GM12891 (cell line): ENCODE measurements around the gene ARHGAP40.
A peak's percentile ranks its signal among the peaks of the same experiment; 100 is the strongest.

Experiments
- DNase-seq: peaks from one replicate; pipeline ENCODE4 v3.0.0; 2011; ENCODE audit warnings: low spot score; ENCODE audit not compliant: insufficient read length
- FAIRE-seq: peaks from 2 replicates; lab custom pipeline; 2011; peaks lifted over from hg19 to GRCh38; lab: Jason Lieb, UNC
- PAX5 ChIP-seq: IDR thresholded peaks from 2 replicates; pipeline ENCODE4 v1.6.1; 2011; ENCODE audit warnings: low read length, moderate library complexity, mild to moderate bottlenecking; ENCODE audit not compliant: insufficient read depth, severe bottlenecking
- POLR2A ChIP-seq: IDR thresholded peaks from 2 replicates; pipeline ENCODE4 v1.6.1; 2011; ENCODE audit warnings: low read depth, low read length, control low read depth
- POLR2AphosphoS5 ChIP-seq: IDR thresholded peaks from 2 replicates; pipeline ENCODE4 v1.6.1; 2011; ENCODE audit warnings: low read depth, low read length, control low read depth
- POU2F2 ChIP-seq: IDR thresholded peaks from 2 replicates; pipeline ENCODE4 v1.6.1; 2011; ENCODE audit warnings: low read depth, mild to moderate bottlenecking, control low read depth, low read length, moderate library complexity
- SPI1 ChIP-seq: IDR thresholded peaks from 2 replicates; pipeline ENCODE4 v1.6.1; 2011; ENCODE audit warnings: low read depth, low read length, control low read depth
- TAF1 ChIP-seq: IDR thresholded peaks from 2 replicates; pipeline ENCODE4 v1.6.1; 2011; ENCODE audit warnings: low read depth, low read length, control low read depth

ARHGAP40 gene

DNA sequence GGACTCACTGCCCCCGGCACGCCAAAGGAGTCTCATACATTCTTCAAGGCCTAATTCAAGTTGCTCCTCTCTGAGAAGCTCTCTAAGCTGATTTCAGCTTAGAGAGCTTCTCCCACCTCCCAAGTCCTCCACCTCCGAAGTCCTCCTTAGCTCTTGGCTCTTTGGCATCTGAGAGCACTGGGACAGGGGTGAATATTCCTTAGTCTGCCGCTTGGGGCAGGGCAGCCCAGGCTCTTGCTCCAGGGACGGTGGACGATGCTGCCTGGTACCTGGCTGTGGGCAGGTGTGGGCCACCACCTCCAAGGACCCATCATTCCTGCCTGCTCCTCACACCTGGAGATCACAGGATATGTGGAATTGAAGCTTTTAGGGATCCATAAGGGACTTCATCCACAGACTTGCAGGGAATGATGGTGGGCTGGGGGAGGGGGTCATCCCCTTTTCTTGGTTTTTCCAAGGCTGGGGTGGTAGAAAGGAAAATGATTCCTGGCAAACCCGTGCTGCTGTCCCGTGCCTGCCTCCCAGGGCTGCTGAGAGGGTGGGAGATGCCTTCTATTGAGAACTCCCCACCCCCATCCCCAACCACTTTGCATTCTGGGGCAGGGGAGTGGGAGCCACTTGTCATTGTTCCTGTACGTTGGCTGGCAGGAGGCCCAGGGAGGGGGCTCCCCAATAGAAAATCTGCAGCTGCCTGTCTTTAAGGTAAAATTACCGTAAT is 57.4 kb downstream of the ARHGAP40 start:
- TF ChIP-seq SPI1 = no peak
- TF ChIP-seq POU2F2 = no peak
- no peak for TF ChIP-seq POLR2A
- no peak for TF ChIP-seq POLR2AphosphoS5
- no peak for TF ChIP-seq TAF1
- no peak for TF ChIP-seq PAX5
- DNase-seq (no peak), FAIRE-seq (peak; percentile 47)

DNA sequence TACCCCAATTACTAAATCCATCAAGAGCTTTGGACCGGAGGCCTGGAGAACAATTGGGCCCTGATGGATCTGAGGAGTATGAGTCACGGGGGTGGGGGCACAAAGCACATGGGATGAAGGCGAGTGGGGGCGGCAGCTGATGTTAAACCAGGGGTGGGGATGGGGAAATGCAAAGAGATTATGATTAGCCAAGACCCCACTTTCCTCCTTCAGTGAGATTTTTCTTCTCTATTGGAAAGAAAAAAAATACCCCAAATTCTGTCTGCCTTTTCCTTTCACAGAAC is 57.9 kb downstream of the ARHGAP40 start:
- FAIRE-seq (no peak), DNase-seq (no peak)
- no peak for TF ChIP-seq TAF1
- no peak for TF ChIP-seq POLR2A
- no peak for TF ChIP-seq POU2F2
- TF ChIP-seq SPI1 = no peak
- no peak for TF ChIP-seq POLR2AphosphoS5
- TF ChIP-seq PAX5 = no peak

DNA sequence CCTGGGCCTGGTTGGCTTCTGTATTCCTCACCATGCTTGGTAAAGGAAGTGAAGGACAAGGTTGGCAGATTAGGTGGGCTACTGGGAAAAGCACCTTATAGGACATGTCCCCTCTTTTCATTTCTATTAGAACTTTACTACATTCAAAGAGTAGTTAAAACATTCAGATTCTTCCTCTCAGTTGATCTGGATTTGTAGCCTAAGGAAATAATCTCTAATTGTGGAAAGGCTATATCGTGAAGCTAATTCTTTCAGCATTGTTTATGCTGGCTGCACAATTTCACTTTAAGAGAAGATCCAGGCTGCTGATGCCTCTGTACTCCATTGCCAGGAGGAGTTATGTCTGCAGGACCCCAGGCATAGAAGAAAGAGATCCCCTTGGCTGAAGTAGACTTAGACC is 58.8 kb downstream of the ARHGAP40 start:
- FAIRE-seq (no peak), DNase-seq (no peak)
- no peak for TF ChIP-seq POLR2A
- no peak for TF ChIP-seq POU2F2

DNA sequence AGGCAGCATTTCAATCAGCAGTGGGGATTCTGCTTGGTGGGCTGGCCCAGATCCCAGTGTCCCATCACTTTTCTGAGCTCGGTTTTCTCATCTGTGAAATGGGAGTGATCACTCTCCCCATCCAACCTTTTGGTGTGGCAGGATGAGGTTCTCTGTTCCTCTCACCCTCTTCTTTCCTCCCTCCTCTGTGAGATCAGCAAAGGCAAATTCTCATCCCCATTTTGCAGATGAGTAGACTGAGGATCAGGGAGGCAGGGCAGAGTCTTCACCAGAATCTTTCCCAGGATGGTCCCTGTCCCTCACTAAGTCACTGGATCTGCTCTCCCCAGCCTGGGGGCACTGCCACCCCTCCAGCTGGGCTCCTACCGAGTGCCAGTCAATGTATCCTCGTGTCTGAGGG is 62.1 kb downstream of the ARHGAP40 start:
- no peak for FAIRE-seq
- TF ChIP-seq POLR2AphosphoS5 (no peak), POLR2A (no peak), TAF1 (no peak), POU2F2 (no peak), PAX5 (no peak), SPI1 (no peak)

DNA sequence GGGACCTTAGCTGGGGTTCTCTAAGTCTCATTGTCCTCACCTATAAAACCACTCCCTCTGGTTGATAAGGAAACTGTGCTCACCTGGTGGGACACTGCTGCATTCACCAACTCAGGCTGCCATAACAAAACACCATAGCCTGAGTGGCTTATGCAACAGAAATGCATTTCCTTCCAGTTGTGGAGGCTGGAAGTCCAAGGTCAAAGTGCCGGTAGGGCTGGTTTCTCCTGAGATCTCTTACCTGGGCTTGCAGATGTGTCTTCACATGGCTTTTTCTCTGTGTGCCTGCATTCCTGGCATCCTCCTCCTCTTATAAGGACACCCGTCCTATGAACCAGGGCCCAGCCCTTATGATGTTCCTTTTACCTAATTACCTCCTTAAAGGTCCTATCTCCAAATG is 62.7 kb downstream of the ARHGAP40 start:
- no peak for TF ChIP-seq POLR2A
- TF ChIP-seq PAX5 = no peak
- no peak for TF ChIP-seq POLR2AphosphoS5
- TF ChIP-seq TAF1 = no peak
- TF ChIP-seq SPI1 = no peak
- TF ChIP-seq POU2F2 = no peak
- DNase-seq = no peak
- no peak for FAIRE-seq

More for the DNA sequence above, 62.1 kb downstream of the ARHGAP40 start:
- DNase-seq = no peak

DNA sequence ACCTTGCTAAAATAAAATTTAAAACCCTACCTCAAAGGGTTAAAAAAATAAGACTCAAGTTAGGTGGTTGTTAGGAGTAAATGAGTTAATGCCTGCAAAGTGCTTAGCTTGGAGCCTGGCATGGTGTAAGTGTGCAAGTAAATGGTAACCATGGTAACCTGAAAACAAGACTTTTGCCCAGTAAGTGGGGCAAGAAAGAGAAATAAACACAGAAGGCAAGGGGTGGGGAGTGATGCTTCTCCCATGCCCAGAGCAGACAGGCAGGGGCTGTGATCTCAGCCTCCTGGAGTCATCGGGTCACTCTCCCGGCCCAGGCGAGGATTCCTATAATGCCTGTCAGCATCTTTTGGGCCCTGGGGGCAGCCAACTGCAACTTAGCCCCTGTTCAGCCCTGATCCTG is 63.5 kb downstream of the ARHGAP40 start:
- no peak for FAIRE-seq
- TF ChIP-seq TAF1 (no peak), POU2F2 (no peak), POLR2AphosphoS5 (no peak), PAX5 (no peak), SPI1 (no peak), POLR2A (no peak)

DNA sequence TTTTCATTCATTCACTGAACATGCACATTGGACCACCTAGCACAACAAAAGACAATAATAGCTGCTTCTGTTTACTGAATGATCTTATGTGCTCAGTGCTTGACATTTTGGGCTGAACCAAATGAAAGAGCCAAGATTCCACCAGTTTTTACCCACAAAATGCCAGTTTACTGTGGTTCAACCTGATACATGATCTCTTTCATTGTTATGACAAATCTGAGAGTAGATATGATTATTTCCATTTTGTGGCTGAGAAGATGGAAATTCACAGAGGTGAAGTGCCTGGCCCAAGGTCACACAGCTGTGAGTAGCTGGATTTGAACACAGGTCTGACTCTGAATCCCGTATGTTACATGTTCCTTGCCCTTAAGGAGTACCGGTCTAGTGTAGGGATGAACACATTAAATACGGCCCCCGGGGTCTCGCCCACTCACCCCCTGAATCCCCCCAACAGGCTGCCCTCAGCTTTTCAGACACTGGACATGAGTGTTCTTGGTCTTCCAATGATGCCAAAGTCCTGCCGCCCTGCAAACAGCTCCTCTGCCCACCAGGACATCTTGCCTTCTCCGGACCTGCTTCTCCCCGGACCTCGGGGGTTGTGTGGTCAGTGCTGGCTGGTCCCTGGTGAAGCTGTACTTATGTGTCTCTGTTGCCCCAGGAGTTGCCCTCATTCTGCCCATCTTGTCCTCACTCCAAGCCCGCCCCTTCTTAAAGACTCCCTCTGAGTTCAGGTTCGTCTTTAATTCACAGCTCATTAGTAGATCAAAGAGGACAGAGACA is 64.1 kb downstream of the ARHGAP40 start:
- DNase-seq = no peak
- no peak for TF ChIP-seq POLR2AphosphoS5
- TF ChIP-seq PAX5 = no peak
- TF ChIP-seq POLR2A = no peak
- no peak for TF ChIP-seq SPI1
- TF ChIP-seq POU2F2 = no peak
- TF ChIP-seq TAF1 = no peak
- FAIRE-seq = no peak

More for the DNA sequence above, 63.5 kb downstream of the ARHGAP40 start:
- DNase-seq = no peak

DNA sequence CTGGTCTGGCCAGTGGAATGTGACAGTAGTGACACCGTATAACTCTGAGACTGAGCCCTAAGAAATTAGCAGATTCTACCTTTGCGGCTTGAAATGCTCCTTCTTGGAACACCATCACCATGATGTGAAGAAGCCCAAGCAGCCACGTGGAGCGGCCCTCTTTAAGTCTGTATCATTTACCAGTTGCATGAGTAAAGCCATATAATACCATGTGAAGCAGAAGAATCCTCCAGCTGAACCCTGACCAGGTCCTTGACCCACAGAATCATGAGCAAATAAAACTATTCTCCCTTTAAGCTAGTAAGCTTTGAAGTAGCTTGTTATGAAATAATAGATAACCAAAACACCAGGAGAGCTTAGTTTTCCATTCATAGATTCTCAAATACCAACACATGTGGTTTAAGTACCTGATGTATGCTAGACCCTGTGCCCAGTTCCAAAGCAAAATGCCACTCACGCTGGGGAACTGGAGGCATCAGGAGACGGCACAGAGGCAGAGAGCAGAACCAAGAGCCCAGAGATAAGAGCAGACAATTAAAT is 65.9 kb downstream of the ARHGAP40 start:
- no peak for TF ChIP-seq SPI1
- no peak for TF ChIP-seq POLR2A
- no peak for TF ChIP-seq POLR2AphosphoS5
- no peak for TF ChIP-seq TAF1
- no peak for TF ChIP-seq POU2F2
- TF ChIP-seq PAX5 = no peak
- FAIRE-seq (no peak), DNase-seq (no peak)

DNA sequence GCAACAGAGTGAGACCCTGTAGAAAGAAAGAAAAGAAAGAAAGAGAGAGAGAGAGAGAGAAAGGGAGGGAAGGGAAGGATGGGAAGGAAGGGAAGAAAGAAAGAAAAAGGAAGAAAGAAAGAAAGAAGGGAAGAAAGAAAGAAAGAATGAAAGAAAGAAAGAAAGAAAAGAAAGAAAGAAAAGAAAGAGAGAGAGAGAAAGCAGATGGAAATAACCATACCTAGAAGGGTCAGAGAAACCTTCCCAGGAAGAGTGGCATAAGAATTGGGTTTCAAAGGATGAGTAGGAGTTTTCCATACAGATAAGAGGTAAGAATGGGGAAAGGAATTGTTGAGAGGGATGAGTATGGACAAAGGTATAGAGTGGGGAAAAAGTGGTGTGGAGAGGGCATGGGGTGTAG is 68.1 kb downstream of the ARHGAP40 start:
- TF ChIP-seq POLR2AphosphoS5 (no peak), SPI1 (no peak), POLR2A (no peak), PAX5 (no peak), TAF1 (no peak), POU2F2 (no peak)
- no peak for FAIRE-seq

DNA sequence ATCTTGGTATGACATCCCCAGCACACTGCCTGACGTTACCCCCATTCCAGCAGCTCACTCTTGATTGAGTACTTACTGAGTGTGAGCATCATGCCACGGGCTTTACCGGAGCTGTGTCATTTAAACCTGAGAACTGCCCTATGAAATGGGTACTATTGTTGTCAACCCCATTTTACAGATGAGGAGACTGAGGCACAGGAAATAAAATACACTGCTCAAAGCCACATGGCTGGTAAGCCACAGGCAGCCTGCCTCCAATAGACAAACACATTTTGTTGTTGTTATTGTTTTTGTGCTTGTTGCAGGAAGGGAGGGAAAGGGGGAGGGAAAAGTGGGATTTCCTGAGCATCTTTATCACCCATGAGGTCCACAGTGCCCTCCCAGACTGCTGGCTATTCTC is 69.2 kb downstream of the ARHGAP40 start:
- DNase-seq = no peak
- no peak for FAIRE-seq
- TF ChIP-seq PAX5 (no peak), POLR2AphosphoS5 (no peak), POLR2A (no peak), TAF1 (no peak), SPI1 (no peak), POU2F2 (no peak)

More for the DNA sequence above, 68.1 kb downstream of the ARHGAP40 start:
- DNase-seq = no peak
